ENCODE results near the gene GDF2.

Gene GDF2

DNA sequence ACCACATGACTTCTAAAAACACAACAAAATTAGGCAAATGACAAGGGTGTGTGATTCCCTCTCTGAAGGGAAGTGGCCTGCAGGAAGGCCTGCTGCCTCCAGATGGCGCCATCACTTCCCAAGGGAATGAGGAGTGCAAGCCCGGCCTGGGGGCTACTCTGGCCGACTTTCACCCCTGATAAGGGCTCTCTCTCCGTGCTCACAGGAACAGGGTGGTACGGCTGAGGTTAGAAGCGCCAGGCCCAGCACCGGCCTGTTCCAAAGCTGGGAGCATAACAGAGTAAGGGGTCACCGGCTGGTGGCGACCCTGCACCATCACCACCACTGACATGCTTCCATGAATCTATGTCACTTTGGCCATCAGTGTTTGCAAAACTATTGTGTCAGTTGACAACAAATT, 39.0 kb downstream of the GDF2 start:
- peak; percentile 32 for DNase-seq (ENCODE audit: low spot score)
- peak; percentile 73 for TF ChIP-seq CTCF (conservative IDR thresholded peaks at IDR 0.05; ENCODE audit: low read depth)
- ChIA-PET POLR2A (ENCODE audit: low non-redundant PET) (no interaction called here), CTCF (interaction anchor here (0.6 to 1.2 kb wide), 4 partner anchors 11 to 337 kb away, joined by 3 to 7 read pairs (median 3); no protein-coding TSS in a partner anchor)
- no peak overlapping the region for H3K27ac ChIP-seq

GRCh38 chr10:47362199-47362598, 39.9 kb downstream of the GDF2 start:
- DNase-seq (ENCODE audit: low spot score), result peak; percentile 42
- H3K27ac ChIP-seq, result no peak overlapping the region
- ChIA-PET CTCF (interaction anchor here (0.6 to 1.6 kb wide), 7 partner anchors 10 to 338 kb away, joined by 3 to 7 read pairs (median 3); no protein-coding TSS in a partner anchor), POLR2A (ENCODE audit: low non-redundant PET) (no interaction called here)
- no peak for TF ChIP-seq CTCF (conservative IDR thresholded peaks at IDR 0.05; ENCODE audit: low read depth)

DNA sequence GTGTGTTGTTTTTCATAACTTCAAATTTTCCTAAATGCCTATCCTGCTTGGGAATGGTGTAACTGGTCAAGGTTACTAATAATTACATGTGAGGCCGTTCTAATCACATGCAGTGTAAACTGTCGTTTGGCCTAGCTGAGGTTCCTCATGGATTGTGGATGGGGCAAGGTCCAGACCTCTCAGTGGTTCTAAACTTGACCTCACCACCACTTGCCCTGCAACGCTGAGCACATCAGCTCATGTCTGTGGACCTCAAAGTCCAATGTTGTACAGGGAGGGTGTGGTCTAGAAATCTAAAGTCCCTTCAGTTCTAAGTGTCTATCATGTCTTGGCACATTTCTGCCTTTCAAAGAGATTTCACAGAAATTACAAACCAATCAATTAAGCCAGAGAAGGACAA, 41.5 kb downstream of the GDF2 start:
- ChIA-PET CTCF (interaction anchor here (1.6 kb wide), 1 partner anchor 339 kb away, joined by 4 read pairs; no protein-coding TSS in a partner anchor), POLR2A (ENCODE audit: low non-redundant PET) (no interaction called here)
- TF ChIP-seq CTCF (conservative IDR thresholded peaks at IDR 0.05; ENCODE audit: low read depth), result no peak

DNA sequence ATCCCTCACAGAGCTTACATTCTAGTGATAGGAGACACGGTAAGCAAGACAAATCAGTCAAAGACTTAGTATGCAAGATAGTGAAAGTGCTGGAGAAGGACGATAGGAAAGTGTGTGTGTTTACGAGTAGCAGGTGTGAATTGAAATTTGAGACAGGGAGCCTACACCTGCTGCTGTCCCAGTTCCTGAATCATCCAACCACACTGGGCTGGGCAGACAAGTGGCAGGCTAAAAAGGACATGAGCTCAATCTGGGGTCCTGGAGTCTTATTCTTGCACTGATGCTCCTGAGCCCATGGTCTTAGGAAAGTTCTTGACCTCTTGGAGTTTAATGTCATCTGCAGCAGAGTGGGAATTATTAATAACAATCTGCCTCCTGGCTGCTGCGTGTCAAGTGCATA, 42.1 kb downstream of the GDF2 start:
- DNase-seq (ENCODE audit: low spot score), result no peak
- TF ChIP-seq CTCF (conservative IDR thresholded peaks at IDR 0.05; ENCODE audit: low read depth), result no peak
- no peak overlapping the region for H3K27ac ChIP-seq
- ChIA-PET POLR2A (ENCODE audit: low non-redundant PET) (no interaction called here), CTCF (interaction anchor here (0.5 kb wide), 1 partner anchor 44 kb away, joined by 3 read pairs; no protein-coding TSS in a partner anchor)

More for the DNA sequence above, 41.5 kb downstream of the GDF2 start:
- DNase-seq (ENCODE audit: low spot score), result no peak
- no peak overlapping the region for H3K27ac ChIP-seq

- POLR2A ChIA-PET (ENCODE audit: low non-redundant PET), result no interaction called here
- CTCF ChIA-PET, result no interaction called here
- no peak for DNase-seq (ENCODE audit: low spot score)
- TF ChIP-seq CTCF (conservative IDR thresholded peaks at IDR 0.05; ENCODE audit: low read depth), result no peak
- no peak overlapping the region for H3K27ac ChIP-seq
Measured at GRCh38 chr10:47364911-47365310, 42.7 kb downstream of the GDF2 start.

DNA sequence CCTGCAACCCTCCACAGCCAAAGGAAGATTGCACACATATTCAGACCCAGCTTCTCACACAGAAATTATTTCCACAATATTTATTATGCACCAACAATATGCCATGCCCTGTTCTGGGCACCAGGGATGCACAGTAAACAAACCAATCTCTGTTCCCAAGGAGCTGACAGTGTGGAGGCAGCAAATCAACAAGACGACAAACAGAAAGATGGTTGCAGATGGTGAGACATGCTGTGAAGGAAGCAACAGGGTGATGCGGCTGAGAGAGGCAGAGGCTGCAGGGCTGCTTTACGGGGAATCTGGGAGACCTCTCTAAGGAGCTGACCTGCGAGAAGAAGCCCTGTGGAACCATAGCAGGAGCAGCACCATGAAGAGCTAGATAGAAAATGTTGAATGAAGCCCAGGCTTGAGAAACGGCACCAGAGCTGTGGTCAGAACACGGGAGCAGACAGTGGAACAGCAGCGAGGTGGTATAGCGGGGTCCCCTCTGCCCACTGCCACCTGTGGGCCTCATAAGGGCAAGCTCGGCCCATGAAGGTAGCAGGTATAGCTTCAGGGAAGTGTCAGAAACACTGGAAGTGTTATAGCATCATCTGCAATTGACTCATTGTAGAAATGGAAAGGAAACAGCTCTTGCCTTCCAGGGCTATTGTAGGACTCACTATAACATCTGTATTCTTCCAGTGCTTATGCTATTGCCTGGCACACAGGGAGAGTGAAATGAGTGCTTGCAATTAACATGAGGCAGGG, 43.4 kb downstream of the GDF2 start:
- ChIA-PET POLR2A (ENCODE audit: low non-redundant PET) (interaction anchor here (0.7 kb wide), 1 partner anchor 12 kb away, joined by 3 read pairs; no protein-coding TSS in a partner anchor), CTCF (no interaction called here)
- H3K27ac ChIP-seq, result no peak overlapping the region
- TF ChIP-seq CTCF (conservative IDR thresholded peaks at IDR 0.05; ENCODE audit: low read depth), result no peak
- DNase-seq (ENCODE audit: low spot score), result no peak
